Dermis microvascular lymphatic vessel endothelial cell (primary cell): ENCODE data around the gene HYAL3. TPM values are rescaled to one million over a fixed set of nuclear protein-coding genes. Genes with fewer than 3 reads are reported as not detected.

Experiments used
- DNase-seq, 2 donors: peaks; one replicate each; pipeline versions ENCODE4 v3.0.0 to v3.0.0-alpha.2; 2010; ENCODE audit warnings: low read depth in 2 of 2
- total RNA-seq: library from RNA; depleted of rRNA; stranded (reverse); fragments of >200 nt; gene quantifications from 2 replicates; pipeline ENCODE4 v1.2.1, GENCODE V29; 2014

Gene HYAL3
- total RNA-seq, 1 donor from 2014 or later: 17.5 TPM

- peak; percentile 93 to 98 for DNase-seq
These were observed 28.9 kb upstream of the HYAL3 start, which contains the start of gene TUSC2 for GRCh38 chr3:50327943-50328691. Gene TUSC2 (minus strand): TSS chr3:50328223. CDS start chr3:50328099, 124 bp downstream.

- DNase-seq: no peak
These were observed 27.9 kb upstream of the HYAL3 start for GRCh38 chr3:50327129-50327528.

GRCh38 chr3:50326182-50326541, 27.0 kb upstream of the HYAL3 start:
- no peak for DNase-seq

GRCh38 chr3:50325497-50326181, 26.4 kb upstream of the HYAL3 start:
- DNase-seq: no peak

- no peak for DNase-seq
These were observed 25.9 kb upstream of the HYAL3 start for GRCh38 chr3:50325113-50325480.

- DNase-seq: peak; percentile 83 to 87
These were observed 25.3 kb upstream of the HYAL3 start for GRCh38 chr3:50324351-50325112.

- DNase-seq: peak; percentile 95 to 96
These were observed 24.5 kb upstream of the HYAL3 start for GRCh38 chr3:50323614-50324199.

- DNase-seq: peak; percentile 90 to 98
These were observed 23.9 kb upstream of the HYAL3 start for GRCh38 chr3:50323092-50323600.

- DNase-seq: peak; percentile 85 to 86
These were observed 23.3 kb upstream of the HYAL3 start, which contains the start of gene HYAL2 for GRCh38 chr3:50322386-50323091. Gene HYAL2 (minus strand): TSS chr3:50322745. CDS start chr3:50320489, 2,256 bp downstream.

- DNase-seq: no peak
These were observed 22.8 kb upstream of the HYAL3 start for GRCh38 chr3:50322115-50322385.

GRCh38 chr3:50321336-50322114, 22.3 kb upstream of the HYAL3 start:
- DNase-seq: peak; percentile 70 to 91

GRCh38 chr3:50320853-50321335, 21.7 kb upstream of the HYAL3 start:
- DNase-seq: peak in 1 of 2 donors; percentile 76

GRCh38 chr3:50319894-50320625, 20.9 kb upstream of the HYAL3 start:
- DNase-seq: peak in 1 of 2 donors; percentile 60

GRCh38 chr3:50319181-50319893, 20.1 kb upstream of the HYAL3 start:
- no peak for DNase-seq

GRCh38 chr3:50318615-50319014, 19.4 kb upstream of the HYAL3 start:
- DNase-seq: no peak

GRCh38 chr3:50318163-50318562, 19.0 kb upstream of the HYAL3 start:
- no peak for DNase-seq

- DNase-seq: no peak
These were observed 18.1 kb upstream of the HYAL3 start for GRCh38 chr3:50317300-50317699.

GRCh38 chr3:50316657-50317242, 17.5 kb upstream of the HYAL3 start:
- DNase-seq: peak in 1 of 2 donors; percentile 62
